A549 (cell line): ENCODE results near the gene PSMA4. TPM values are rescaled to one million over a fixed set of nuclear protein-coding genes. Genes with fewer than 3 reads are reported as not detected.

Experiments used
- ATAC-seq, 2 experiments: fragments of 200-7000 bp in 1 of 2; fragments of >200 bp in 1 of 2; cut with Nextera tagmentation in 1 of 2; cut with Tn5 transposase in 1 of 2; 3 replicates each; pipeline versions ENCODE4 v1.8.0 to v1.9.1; 2018 to 2020; ENCODE audit warnings: mild to moderate bottlenecking in 1 of 2, moderate library complexity in 1 of 2
- CTCF ChIA-PET: fragments of 300-600 bp; sonication (Branson Sonifier 250); formaldehyde crosslinking; extraction: SDS; loops from one replicate; lab custom pipeline; 2021; ENCODE audit warnings: antibody characterized with exemption, inconsistent platforms; lab: Yijun Ruan, JAX
- POLR2A ChIA-PET: fragments of 350-600 bp; formaldehyde crosslinking; extraction: SDS; loops from one replicate; lab custom pipeline; 2021; ENCODE audit warnings: antibody characterized with exemption, inconsistent platforms; lab: Yijun Ruan, JAX
- DNase-seq, 2 experiments: peaks; one replicate each; pipeline versions ENCODE4 v3.0.0 to v3.0.0-alpha.2; 2011 to 2016; ENCODE audit warnings: low read depth in 1 of 2, low spot score in 1 of 2
- FAIRE-seq: peaks from 2 replicates; lab custom pipeline; 2011; peaks lifted over from hg19 to GRCh38; lab: Jason Lieb, UNC
- H3K27ac ChIP-seq, 2 experiments: fragments of >200 bp; sonication (Bioruptor Twin); formaldehyde crosslinking; 3 replicates each; pipeline ENCODE4 v1.5.1; 2016 to 2017
- H3K4me1 ChIP-seq: fragments of >200 bp; sonication (Bioruptor Twin); formaldehyde crosslinking; 3 replicates; pipeline ENCODE4 v1.6.1; 2016
- H3K4me2 ChIP-seq: fragments of >200 bp; sonication (Bioruptor Twin); formaldehyde crosslinking; 3 replicates; pipeline ENCODE4 v1.6.1; 2016
- H3K4me3 ChIP-seq: fragments of >200 bp; sonication (Bioruptor Twin); formaldehyde crosslinking; 3 replicates; pipeline ENCODE4 v1.5.1; 2016
- H3K9me3 ChIP-seq: fragments of >200 bp; sonication (Bioruptor Twin); formaldehyde crosslinking; 3 replicates; pipeline ENCODE4 v1.6.1; 2016
- BHLHE40 ChIP-seq: IDR thresholded peaks from 2 replicates; pipeline ENCODE4 v1.6.1; 2012; ENCODE audit warnings: low read depth, low read length, inconsistent platforms
- CBX2 ChIP-seq: fragments of 200-600 bp; sonication (generic); IDR thresholded peaks from 2 replicates; pipeline ENCODE4 v1.6.1; 2016; ENCODE audit warnings: low read depth, mild to moderate bottlenecking, borderline replicate concordance
- CBX8 ChIP-seq: fragments of 200-600 bp; sonication (generic); IDR thresholded peaks from 2 replicates; pipeline ENCODE4 v1.6.1; 2016
- CHD2 ChIP-seq: fragments of 150-350 bp; IDR thresholded peaks from 2 replicates; pipeline ENCODE4 v1.6.1; 2014; ENCODE audit warnings: low read length; ENCODE audit not compliant: partially characterized antibody
- EP300 ChIP-seq, 2 experiments: fragments of >200 bp; sonication (Bioruptor Twin); formaldehyde crosslinking; IDR thresholded peaks; 2 replicates in 1 of 2; 3 replicates in 1 of 2; pipeline ENCODE4 v1.6.1; 2016 to 2017
- ESRRA ChIP-seq: fragments of 150-350 bp; IDR thresholded peaks from 2 replicates; pipeline ENCODE4 v1.6.1; 2014; ENCODE audit warnings: mild to moderate bottlenecking, low read length, borderline replicate concordance
- FOSL2 ChIP-seq, 2 experiments: fragments of 450-650 bp in 1 of 2; fragments of >200 bp in 1 of 2; sonication (Bioruptor Twin) in 1 of 2; formaldehyde crosslinking; IDR thresholded peaks; 2 replicates each; pipeline versions ENCODE4 v1.5.0 to v1.6.1; 2016 to 2020; ENCODE audit warnings: mild to moderate bottlenecking in 1 of 2, moderate library complexity in 1 of 2
- FOXS1 ChIP-seq: fragments of 250-450 bp; sonication (Bioruptor Pico); IDR thresholded peaks from 2 replicates; pipeline ENCODE4 v1.5.0; 2020; ENCODE audit warnings: mild to moderate bottlenecking, moderate library complexity
- GATA3 ChIP-seq: IDR thresholded peaks from 2 replicates; pipeline ENCODE4 v1.6.1; 2012; ENCODE audit warnings: borderline replicate concordance
- HDAC2 ChIP-seq: fragments of 200-600 bp; sonication (generic); IDR thresholded peaks from 2 replicates; pipeline ENCODE4 v1.6.1; 2016
- HOXA7 ChIP-seq: fragments of 250-450 bp; sonication (Bioruptor Pico); IDR thresholded peaks from 2 replicates; pipeline ENCODE4 v1.5.0; 2020; ENCODE audit warnings: mild to moderate bottlenecking, moderate library complexity
- HOXB13 ChIP-seq: fragments of 250-450 bp; sonication (Bioruptor Pico); IDR thresholded peaks from 2 replicates; pipeline ENCODE4 v1.5.0; 2020; ENCODE audit warnings: low read depth, mild to moderate bottlenecking, moderate library complexity
- JUNB ChIP-seq: fragments of >200 bp; sonication (Bioruptor Twin); formaldehyde crosslinking; IDR thresholded peaks from 2 replicates; pipeline ENCODE4 v1.6.1; 2016
- KDM5A ChIP-seq: fragments of 200-600 bp; sonication (generic); IDR thresholded peaks from 2 replicates; pipeline ENCODE4 v1.6.1; 2016; ENCODE audit warnings: antibody characterized with exemption, mild to moderate bottlenecking
- MAFK ChIP-seq: fragments of 450-650 bp; IDR thresholded peaks from 2 replicates; pipeline ENCODE4 v1.6.1; 2014; ENCODE audit not compliant: partially characterized antibody
- MYC ChIP-seq: IDR thresholded peaks from 2 replicates; pipeline ENCODE4 v1.6.1; 2012; ENCODE audit warnings: mild to moderate bottlenecking, inconsistent platforms, low read length, improper control_type of control experiment, borderline replicate concordance
- NFE2L2 ChIP-seq: fragments of 150-350 bp; conservative IDR thresholded peaks from 2 replicates; pipeline ENCODE4 v1.6.1; 2014; ENCODE audit warnings: low read length
- NR3C1 ChIP-seq: fragments of >200 bp; sonication (Bioruptor Twin); formaldehyde crosslinking; IDR thresholded peaks from 3 replicates; pipeline ENCODE4 v1.6.1; 2017
- PHF8 ChIP-seq: fragments of 200-600 bp; sonication (generic); IDR thresholded peaks from 2 replicates; pipeline ENCODE4 v1.6.1; 2016; ENCODE audit warnings: low read depth, mild to moderate bottlenecking, antibody characterized with exemption, moderate library complexity, borderline replicate concordance
- POLR2A ChIP-seq: IDR thresholded peaks from 2 replicates; pipeline ENCODE4 v1.6.1; 2012; ENCODE audit warnings: mild to moderate bottlenecking, low read length
- POLR2AphosphoS2 ChIP-seq: conservative IDR thresholded peaks from 2 replicates; pipeline ENCODE4 v1.6.1; 2012; ENCODE audit warnings: low read length, improper control_type of control experiment, inconsistent platforms
- RAD21 ChIP-seq, 2 experiments: fragments of >200 bp in 1 of 2; sonication (Bioruptor Twin) in 1 of 2; formaldehyde crosslinking in 1 of 2; IDR thresholded peaks in 1 of 2; conservative IDR thresholded peaks in 1 of 2; 2 replicates in 1 of 2; 3 replicates in 1 of 2; pipeline ENCODE4 v1.6.1; 2012 to 2018; ENCODE audit warnings: inconsistent platforms in 1 of 2
- RCOR1 ChIP-seq: fragments of 150-350 bp; IDR thresholded peaks from 2 replicates; pipeline ENCODE4 v1.6.1; 2014; ENCODE audit warnings: antibody characterized with exemption, low read length, low read depth
- RNF2 ChIP-seq: fragments of 200-600 bp; sonication (generic); IDR thresholded peaks from 2 replicates; pipeline ENCODE4 v1.6.1; 2016; ENCODE audit warnings: low read depth, mild to moderate bottlenecking, antibody characterized with exemption, moderate library complexity, borderline replicate concordance
- TFCP2L1 ChIP-seq: fragments of 250-450 bp; sonication (Bioruptor Pico); IDR thresholded peaks from 2 replicates; pipeline ENCODE4 v1.5.0; 2021; ENCODE audit warnings: mild to moderate bottlenecking
- TP53 ChIP-seq: fragments of 250-450 bp; sonication (Bioruptor Pico); IDR thresholded peaks from 2 replicates; pipeline ENCODE4 v1.5.0; 2021; ENCODE audit warnings: mild to moderate bottlenecking, moderate library complexity
- ZFP36 ChIP-seq: fragments of 450-650 bp; IDR thresholded peaks from 2 replicates; pipeline ENCODE4 v1.6.1; 2014; ENCODE audit warnings: borderline replicate concordance; ENCODE audit not compliant: partially characterized antibody
- ZNF302 ChIP-seq: fragments of 250-450 bp; sonication (Bioruptor Pico); IDR thresholded peaks from 2 replicates; pipeline ENCODE4 v1.9.0; 2021; ENCODE audit warnings: inconsistent platforms, mild to moderate bottlenecking, moderate library complexity
- ZSCAN20 ChIP-seq: fragments of 250-450 bp; sonication (Bioruptor Pico); IDR thresholded peaks from 2 replicates; pipeline ENCODE4 v1.8.0; 2022; ENCODE audit warnings: mild to moderate bottlenecking, moderate library complexity
- WGBS: methylation state at CpG from one replicate; pipeline ENCODE4 v1.1.6; 2017; ENCODE audit errors: missing lambda C conversion rate; 5-methylcytosine and 5-hydroxymethylcytosine counted together
- polyA plus RNA-seq, 4 experiments: library from polyadenylated mRNA; depleted of rRNA in 3 of 4; stranded (reverse); fragments of >200 nt; fragmentation: RNase III in 1 of 4; extraction: RNeasy Plus Mini Kit Qiagen cat#74134 plus additional on column Dnase treatment in 1 of 4; gene quantifications; 2 replicates in 3 of 4; 3 replicates in 1 of 4; pipeline ENCODE4 v1.2.3, GENCODE V29; 2011 to 2017
- TF ChIP-seq, protein P1 (sequence below): IDR thresholded peaks from 2 replicates; pipeline ENCODE4 v1.6.1; 2012; ENCODE audit warnings: low read depth, borderline replicate concordance
- TF ChIP-seq, protein P2 (sequence below): fragments of 150-350 bp; IDR thresholded peaks from 2 replicates; pipeline ENCODE4 v1.6.1; 2014; ENCODE audit warnings: low read depth, mild to moderate bottlenecking, low read length
- TF ChIP-seq, protein P3 (sequence below): IDR thresholded peaks from 2 replicates; pipeline ENCODE4 v1.6.1; 2012
- TF ChIP-seq, protein P4 (sequence below): fragments of 250-450 bp; sonication (Bioruptor Pico); IDR thresholded peaks from 2 replicates; pipeline ENCODE4 v1.5.0; 2020; ENCODE audit warnings: low read depth, mild to moderate bottlenecking, moderate library complexity

The PSMA4 gene
- polyA plus RNA-seq, 2 of the 4 experiments (the other 2 are of a cell fraction): 589 to 719 TPM

DNA sequence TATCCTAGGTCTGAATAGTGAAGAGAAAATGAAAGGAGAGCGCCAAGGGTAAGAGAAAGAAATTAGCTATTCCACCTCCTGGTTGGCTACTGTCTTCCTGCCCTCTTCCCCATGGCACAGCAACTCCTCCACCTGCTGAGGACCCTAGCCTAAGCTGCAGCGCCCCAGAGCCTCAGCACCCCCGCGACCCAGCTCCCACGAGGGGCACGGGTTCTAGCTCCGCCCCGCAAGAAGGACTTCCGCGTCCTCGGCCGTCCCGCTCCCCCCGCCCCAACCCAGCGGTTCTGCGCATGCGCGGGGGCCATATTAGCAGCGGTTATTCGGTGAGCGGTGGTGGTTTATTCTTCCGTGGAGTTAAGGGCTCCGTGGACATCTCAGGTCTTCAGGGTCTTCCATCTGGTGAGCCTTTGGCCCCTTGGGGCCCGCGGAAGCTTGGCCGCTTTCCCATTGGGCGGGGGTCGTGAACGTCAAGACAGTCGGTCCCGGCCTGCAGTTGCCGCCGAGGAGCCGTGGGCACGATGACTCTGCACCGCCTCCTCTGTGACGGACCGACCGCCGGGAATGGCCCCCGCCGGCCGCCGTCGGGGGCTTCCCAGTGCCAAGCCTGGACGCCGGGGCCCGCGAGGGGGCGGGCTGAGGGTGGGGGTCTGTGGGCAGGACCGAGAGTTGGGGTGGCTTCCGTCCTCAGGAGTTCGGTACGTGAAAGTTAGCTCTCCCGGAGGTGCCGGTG lies at the start of gene PSMA4 (continued):
- TF ChIP-seq, protein P1, sequence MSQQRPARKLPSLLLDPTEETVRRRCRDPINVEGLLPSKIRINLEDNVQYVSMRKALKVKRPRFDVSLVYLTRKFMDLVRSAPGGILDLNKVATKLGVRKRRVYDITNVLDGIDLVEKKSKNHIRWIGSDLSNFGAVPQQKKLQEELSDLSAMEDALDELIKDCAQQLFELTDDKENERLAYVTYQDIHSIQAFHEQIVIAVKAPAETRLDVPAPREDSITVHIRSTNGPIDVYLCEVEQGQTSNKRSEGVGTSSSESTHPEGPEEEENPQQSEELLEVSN: peak; percentile 61; the same call in 1 of the 2 replicates
- TF ChIP-seq POLR2AphosphoS2 (no peak), HOXA7 (CRISPR knock-in tag) (peak; percentile 17; the same call in 1 of the 2 replicates), TFCP2L1 (CRISPR knock-in tag) (peak; percentile 13; the same call in 1 of the 2 replicates), BHLHE40 (no peak), RAD21 (conservative IDR thresholded peaks at IDR 0.05 in 1 of 2, IDR thresholded peaks at IDR 0.05 in 1 of 2) (no peak), ZFP36 (no peak), FOSL2 (IDR thresholded peaks at IDR 0.05) (no peak), FOSL2 (CRISPR knock-in tag; IDR thresholded peaks at IDR 0.05) (no peak; the same call in 1 of the 2 replicates), HDAC2 (no peak), NR3C1 (no peak), NFE2L2 (no peak), MAFK (no peak), POLR2A (peak; percentile 95), TP53 (no peak), KDM5A (no peak), ESRRA (no peak), RNF2 (no peak), EP300 (IDR thresholded peaks at IDR 0.05) (no peak), RCOR1 (no peak), ZSCAN20 (CRISPR knock-in tag) (no peak), CBX8 (no peak), MYC (peak; percentile 88), HOXB13 (no peak), ZNF302 (no peak), CBX2 (no peak), GATA3 (no peak; the same call in 1 of the 2 replicates)
- TF ChIP-seq, protein P2, sequence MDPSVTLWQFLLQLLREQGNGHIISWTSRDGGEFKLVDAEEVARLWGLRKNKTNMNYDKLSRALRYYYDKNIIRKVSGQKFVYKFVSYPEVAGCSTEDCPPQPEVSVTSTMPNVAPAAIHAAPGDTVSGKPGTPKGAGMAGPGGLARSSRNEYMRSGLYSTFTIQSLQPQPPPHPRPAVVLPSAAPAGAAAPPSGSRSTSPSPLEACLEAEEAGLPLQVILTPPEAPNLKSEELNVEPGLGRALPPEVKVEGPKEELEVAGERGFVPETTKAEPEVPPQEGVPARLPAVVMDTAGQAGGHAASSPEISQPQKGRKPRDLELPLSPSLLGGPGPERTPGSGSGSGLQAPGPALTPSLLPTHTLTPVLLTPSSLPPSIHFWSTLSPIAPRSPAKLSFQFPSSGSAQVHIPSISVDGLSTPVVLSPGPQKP: no peak
- TF ChIP-seq, protein P3, sequence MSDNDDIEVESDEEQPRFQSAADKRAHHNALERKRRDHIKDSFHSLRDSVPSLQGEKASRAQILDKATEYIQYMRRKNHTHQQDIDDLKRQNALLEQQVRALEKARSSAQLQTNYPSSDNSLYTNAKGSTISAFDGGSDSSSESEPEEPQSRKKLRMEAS: peak; percentile 96
- TF ChIP-seq, protein P4, sequence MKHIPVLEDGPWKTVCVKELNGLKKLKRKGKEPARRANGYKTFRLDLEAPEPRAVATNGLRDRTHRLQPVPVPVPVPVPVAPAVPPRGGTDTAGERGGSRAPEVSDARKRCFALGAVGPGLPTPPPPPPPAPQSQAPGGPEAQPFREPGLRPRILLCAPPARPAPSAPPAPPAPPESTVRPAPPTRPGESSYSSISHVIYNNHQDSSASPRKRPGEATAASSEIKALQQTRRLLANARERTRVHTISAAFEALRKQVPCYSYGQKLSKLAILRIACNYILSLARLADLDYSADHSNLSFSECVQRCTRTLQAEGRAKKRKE (CRISPR knock-in tag): no peak

DNA sequence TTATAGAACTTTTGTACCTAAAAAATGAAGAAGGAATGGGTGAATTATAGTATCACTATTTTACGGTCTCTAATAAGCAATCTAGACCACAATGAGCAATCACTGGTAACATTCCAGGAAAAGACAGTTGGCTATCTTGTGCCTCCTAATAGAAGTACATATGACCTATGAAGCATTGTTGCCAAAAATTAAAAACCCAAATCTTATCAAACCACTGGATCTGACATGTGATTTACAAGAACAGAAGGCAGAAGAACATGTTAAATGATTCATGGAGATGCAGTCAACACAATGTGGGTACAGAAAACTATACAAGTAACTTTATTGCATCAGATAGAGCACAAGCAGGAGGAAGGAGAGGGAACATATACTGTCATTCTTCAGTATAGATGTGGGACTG lies 47.4 kb upstream of the PSMA4 start:
- Histone ChIP-seq H3K4me2 (no peak overlapping the region), H3K4me3 (no peak overlapping the region), H3K9me3 (no peaks in the 10 kb centered on the region), H3K27ac (no peak overlapping the region), H3K4me1 (peaks cover 12% of the 10 kb centered on the region; the same call in 2 of the 3 replicates)
- TF ChIP-seq HOXB13 (no peak), FOXS1 (CRISPR knock-in tag) (no peak), JUNB (no peak), PHF8 (no peak), HOXA7 (CRISPR knock-in tag) (no peak), CHD2 (no peak), NR3C1 (no peak)
- TF ChIP-seq, protein P4 (CRISPR knock-in tag): no peak
- DNase-seq (no peak), FAIRE-seq (peak; percentile 65), ATAC-seq (no peak)
- 94% methylated on average over 1 of the region's 1 CpG for WGBS
- ChIA-PET POLR2A (no interaction called here), CTCF (interaction anchor here (2.3 kb wide), 1 partner anchor 11 kb away, joined by 14 read pairs; no protein-coding TSS in a partner anchor)
